GM10266 (cell line): ENCODE data around the gene POT1.

Experiments used
- DNase-seq: peaks from one replicate; pipeline ENCODE4 v3.0.0; 2012; ENCODE audit errors: extremely low spot score
- CTCF ChIP-seq: IDR thresholded peaks from 2 replicates; pipeline ENCODE4 v1.5.1; 2012; ENCODE audit warnings: mild to moderate bottlenecking, low read depth; ENCODE audit not compliant: control insufficient read depth, insufficient read depth; ENCODE audit errors: missing control alignments

The POT1 gene

GRCh38 chr7:124914298-124914697 is 15.3 kb downstream of the POT1 start:
- TF ChIP-seq CTCF = no peak
- no peak for DNase-seq

DNA sequence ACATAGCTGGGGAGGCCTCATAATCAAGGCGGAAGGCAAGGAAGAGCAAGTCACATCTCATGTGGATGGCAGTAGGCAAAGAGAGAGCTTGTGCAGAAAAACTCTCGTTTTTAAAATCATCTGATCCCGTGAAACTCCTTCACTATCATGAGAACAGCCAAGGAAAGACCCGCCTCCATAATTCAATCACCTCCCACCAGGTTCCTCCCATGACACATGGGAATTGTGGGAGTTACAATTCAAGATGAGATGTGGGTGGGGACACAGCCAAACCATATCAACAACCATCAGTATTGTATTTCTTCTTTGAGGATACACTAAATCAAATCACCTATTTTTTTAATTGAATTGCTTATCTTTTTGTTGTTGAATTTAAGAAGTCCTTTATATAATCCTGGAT is 16.7 kb downstream of the POT1 start:
- no peak for DNase-seq
- TF ChIP-seq CTCF = no peak

DNA sequence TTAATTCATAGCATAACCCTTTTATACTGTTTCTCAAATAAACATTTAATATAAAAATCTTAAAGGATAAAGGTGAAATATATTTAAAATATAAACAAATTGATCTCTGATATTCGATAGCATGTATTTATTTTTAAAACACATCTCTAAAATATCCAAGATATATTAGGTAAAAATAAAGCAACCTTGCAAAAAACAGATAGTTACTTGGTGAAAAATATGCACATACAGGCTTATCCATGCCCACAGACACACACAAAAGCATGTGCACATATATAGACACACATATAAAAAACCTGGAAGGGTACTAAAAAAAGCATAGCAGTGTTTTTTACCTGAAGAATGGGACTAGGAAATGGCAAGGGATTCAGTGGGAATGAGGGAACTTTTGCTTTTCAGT is 19.8 kb downstream of the POT1 start:
- no peak for TF ChIP-seq CTCF
- no peak for DNase-seq

- no peak for TF ChIP-seq CTCF
Measured at GRCh38 chr7:124908259-124908658, 21.4 kb downstream of the POT1 start.

DNA sequence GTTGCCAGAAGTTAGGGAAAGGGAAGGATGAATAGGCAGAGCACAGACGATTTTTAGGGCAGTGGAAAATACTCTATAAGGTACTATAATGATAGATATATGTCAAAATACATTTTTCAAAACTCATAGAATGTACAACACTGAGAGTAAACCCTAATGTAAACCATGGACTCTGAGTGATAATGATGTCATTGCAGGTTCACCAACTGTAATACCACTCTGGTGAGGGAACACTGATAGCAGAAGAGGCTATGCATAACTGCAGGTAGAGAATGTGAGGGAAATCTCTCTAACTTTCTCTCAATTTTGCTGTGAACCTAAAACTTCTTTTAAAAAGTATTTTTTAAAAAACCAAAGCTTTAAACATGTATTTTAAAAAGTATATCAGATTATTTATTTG is 22.1 kb downstream of the POT1 start:
- no peak for DNase-seq
- no peak for TF ChIP-seq CTCF

More at GRCh38 chr7:124908259-124908658, 21.4 kb downstream of the POT1 start:
- DNase-seq = no peak

DNA sequence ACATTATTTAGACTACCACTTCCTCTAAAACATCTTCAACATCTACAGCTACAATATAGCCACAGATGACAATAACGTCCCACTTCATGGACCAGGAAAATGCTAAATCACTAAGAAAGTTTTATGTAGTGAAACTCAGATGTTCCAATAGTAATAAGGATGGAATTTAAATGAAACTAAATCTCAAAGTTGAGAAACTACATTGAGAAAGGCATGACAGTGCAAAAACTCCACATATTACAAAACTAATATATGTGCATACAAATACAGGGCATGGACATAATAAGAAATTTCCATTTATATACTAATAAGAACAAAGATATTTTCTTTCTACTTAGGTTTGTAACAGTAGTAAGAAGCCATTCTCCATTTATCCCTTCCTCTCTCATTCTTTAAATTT is 31.1 kb downstream of the POT1 start:
- no peak for DNase-seq
- TF ChIP-seq CTCF = no peak

GRCh38 chr7:124896001-124896400 is 33.6 kb downstream of the POT1 start:
- no peak for TF ChIP-seq CTCF
- no peak for DNase-seq
